D341Med (cell line): Measurements from ENCODE around the gene MKS1.
A peak's percentile ranks its signal among the peaks of the same experiment; 100 is the strongest.

ENCODE experiments used
- DNase-seq: peaks from one replicate; pipeline ENCODE4 v3.0.0; 2012; ENCODE audit warnings: low spot score

MKS1 gene

DNA sequence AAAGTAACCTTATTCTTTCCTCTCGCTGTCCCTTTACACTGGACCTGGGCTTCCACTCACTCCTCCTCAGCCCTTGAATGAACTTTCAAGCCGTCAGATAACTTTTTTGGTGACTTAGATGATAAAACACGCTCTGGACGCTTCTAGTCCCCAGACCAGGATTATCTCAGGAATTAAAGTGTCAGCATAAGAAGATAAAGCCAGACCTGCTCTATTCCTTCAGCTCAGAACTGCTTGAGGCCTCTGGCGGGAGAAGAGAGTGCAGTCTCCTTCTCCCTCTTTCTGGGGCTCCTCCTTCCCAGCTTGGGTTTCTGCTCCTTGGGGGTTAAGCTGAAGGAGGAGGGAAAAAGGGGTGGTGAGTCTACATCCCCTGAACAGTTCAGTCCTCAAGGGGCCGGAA, 25.9 kb upstream of the MKS1 start:
- no peak for DNase-seq

DNA sequence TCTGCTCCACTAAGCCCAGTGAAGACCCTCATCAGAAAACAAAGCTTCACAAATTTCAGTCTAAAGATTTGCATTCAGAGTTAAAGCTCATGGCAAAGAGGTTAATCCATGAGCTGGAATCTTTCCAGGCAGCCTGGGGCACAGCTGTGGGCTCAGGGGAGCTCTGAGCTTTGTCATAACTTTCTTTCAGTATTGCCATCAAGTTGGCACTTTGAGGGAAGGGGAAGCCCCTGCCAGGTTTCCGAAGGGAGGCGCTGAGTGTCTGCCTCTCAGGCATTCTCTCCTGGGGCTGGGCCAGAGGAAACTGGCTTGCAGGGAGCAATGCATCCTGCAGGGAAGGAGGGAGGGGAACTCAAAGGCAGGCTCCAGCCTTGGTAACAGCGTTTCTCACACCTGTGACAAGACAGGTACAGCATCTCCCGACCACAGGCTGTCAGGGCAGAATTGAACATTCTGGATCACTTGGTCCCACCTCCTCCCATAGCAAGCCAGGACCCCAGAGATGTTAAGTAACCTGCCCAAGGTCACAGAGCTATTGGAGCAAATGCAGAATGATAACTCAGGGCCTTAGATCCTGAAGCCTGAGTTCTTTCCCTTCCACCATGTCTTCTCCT, 23.2 kb upstream of the MKS1 start:
- no peak for DNase-seq

DNA sequence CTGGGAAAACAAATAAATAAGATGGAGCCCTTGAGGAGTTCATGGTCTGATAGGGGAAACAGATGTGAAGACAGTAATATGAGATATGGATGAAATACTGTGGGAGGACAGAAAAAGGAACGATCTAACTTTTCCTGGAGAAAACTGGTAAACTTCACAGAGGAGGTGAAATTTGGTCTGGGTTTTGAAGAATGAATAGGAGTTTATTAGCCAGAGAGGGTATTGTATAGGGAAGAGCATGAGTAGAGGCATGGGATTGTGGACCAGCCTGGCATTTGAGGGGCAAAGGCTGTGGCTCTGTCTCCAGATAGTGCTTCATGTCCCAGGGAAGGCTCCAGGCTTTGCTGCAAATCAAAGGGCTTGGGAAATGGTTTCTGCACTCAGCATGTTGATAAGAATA, 20.9 kb upstream of the MKS1 start:
- DNase-seq: no peak

DNA sequence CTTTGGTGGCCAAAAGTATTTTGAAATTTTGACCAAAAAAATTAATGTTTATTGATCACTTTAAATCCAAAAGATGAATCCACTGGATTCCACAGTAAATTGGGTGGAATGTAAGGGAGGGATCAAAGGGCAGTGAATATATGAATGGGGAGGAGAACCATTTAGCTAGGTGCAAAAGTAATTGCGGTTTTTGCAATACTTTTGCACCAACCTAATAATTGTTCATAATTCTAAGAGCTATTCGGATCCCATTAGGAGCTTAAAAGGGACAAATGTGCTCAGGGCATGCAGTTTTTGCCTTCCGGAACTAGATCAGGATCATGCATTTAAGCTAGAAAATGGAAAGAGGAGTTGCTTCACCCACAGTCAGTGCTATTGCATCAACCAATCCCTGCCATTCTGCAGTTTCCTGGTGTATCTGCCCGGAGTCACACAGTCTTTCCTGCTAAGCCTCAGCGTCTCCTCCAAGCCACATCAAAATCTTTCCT, 19.1 kb upstream of the MKS1 start, which contains the start of gene LPO:
Gene LPO, plus strand, starts transcription at position 438 of the 488 bp plus-strand sequence. CDS start 4,396 bp downstream, outside the sequence.
- DNase-seq: no peak

DNA sequence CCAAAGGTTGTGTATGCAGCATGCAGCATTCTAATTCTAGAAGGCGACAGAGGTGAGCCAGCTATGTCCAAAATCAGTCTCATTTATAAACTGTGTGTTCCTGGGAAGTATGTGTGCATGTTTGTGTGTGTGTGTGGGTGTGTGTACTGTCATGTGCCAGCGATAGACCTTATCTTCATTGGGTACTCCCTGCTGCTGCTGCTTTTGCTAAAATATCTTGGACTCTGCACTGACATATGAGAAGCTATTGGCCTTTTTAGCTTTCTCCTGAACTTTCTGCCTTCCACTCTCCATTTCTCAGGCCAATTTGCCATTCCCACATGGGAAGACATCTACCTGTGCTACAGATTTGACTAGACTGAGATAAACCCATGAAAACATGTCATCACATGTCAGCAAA, 17.3 kb upstream of the MKS1 start:
- DNase-seq: no peak

DNA sequence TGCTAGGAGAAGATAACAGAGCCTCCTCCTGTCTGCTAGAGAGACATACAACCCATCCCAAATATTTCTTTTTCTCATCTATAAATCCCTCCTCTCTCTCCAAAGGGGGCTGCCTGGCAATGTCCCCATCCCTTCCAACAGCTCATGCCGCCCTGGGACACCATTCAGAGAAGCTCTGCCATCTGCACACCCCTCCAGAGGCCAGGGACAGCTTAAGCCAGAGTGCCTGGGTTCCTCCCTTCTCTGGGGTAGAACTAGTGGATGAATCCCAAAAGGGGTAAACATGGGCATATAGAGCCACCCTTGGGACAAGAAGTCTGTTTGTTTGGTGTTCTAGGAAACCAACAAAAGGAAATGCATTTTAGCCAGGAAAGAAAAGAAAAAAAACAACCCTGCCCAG, 16.8 kb upstream of the MKS1 start:
- DNase-seq: peak; percentile 20

DNA sequence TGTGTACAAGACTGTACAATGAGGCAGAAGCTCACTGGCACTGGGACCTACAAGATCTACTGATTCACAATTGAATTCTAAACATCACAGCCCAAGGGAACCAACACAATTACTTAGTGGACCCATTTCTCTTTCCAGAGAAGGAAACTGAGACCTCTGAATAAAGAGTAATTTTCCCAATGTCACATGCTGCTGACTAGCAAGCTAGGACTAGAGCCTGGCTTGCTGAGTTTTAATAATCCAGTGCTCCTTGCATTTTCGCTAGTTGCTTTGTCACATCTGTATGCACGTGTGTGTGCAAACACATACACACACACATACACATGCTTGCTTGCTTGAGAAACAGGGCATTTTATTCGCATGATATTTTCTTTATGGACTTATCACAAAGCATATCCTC, 15.5 kb upstream of the MKS1 start:
- DNase-seq: no peak

DNA sequence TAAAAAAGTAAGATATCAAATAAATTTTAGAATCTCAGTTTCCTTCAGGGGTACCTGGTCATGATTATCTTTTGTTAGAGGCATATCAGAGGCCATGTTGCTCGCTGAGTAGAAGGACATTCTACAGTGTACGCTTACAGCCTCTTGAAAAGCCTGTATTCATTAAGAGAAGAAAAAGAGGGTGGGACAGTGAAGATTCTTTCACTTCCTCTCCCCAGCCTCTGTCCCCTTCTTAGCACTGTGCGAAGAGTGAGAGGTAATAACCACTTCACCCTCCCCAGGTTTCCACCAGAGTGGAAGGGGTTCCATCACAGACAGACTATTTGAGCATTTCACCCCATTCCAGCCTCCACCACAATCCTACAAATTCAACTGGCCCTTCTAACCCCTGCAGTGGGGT, 14.5 kb upstream of the MKS1 start:
- peak; percentile 17 for DNase-seq

DNA sequence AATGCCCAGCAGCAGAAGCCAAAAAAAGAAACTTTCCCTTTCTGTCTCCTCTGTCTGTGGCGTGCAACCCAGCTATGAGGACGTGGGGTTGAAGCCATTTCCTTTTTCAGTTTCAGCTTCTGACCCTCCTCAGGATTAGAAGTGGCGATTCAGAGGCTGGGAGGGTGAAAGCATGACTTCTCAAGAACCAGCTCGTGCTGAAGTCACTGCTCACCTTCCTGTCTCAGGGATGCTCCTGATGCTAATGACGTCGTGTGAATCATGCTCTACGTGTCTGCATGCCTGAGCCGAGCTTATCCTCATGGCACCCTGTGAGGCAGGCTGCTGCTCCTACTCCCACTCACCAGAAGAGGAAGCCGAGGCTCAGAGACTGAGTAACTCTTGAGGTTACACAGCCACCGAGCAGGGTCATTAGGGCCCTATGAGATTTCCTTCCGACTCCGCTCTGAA, 13.7 kb upstream of the MKS1 start:
- no peak for DNase-seq

DNA sequence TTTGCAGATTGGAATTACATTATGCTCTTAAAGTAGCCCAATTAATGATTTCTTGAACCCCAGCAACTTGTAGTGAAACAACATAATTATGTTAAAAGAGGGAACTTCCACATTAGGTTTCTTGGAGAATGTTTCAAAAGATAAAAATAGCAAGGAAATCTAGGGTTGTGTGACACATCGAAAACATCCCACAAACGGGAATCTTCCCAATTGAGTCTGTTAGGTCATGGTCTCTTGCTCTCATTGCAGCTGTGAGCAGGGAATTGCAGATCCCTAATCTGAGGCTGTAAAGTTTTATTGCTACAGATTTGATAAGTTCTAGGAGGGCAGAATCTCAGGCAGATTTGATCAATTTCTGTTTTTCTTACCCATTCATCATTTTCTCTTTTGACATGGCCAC, 12.6 kb upstream of the MKS1 start:
- no peak for DNase-seq

DNA sequence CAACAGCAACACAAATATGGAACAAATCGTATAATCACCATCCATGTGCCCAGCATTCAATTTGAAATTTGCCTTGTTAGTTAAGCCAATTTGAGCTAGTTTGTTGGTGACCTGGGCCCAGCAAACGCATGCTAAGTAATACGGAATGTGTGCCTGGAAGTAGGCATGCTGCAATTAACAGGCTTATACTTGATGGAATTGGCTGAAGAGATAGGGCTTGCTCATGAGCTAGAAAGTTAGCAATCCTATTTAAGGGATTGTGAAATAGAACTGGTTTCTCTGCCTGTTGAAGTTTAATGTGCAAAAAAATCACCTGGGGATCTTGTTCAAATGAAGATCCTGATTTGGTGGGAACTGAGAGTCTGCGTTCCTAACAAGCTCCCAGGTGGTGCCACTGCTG, 10.8 kb upstream of the MKS1 start:
- DNase-seq: no peak

DNA sequence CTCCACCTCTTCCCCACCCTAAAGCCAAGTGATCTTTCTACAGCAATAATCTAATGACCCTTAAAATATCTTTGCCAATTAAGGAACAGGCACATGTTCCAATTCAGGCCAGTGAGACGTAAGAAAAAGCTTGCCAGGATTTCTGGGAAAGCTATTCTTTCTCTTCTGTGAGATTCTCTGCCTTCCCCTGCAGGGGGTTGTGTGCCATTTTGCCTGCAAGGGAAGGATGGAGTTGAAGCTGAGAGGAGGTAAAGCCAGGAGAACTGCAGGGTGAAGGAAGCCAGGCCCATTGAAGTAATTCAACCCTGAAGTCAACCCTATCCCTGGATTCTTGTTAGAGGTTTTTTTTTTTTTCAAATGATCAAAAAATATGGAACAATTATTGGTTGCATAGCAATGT, 10.3 kb upstream of the MKS1 start:
- no peak for DNase-seq

DNA sequence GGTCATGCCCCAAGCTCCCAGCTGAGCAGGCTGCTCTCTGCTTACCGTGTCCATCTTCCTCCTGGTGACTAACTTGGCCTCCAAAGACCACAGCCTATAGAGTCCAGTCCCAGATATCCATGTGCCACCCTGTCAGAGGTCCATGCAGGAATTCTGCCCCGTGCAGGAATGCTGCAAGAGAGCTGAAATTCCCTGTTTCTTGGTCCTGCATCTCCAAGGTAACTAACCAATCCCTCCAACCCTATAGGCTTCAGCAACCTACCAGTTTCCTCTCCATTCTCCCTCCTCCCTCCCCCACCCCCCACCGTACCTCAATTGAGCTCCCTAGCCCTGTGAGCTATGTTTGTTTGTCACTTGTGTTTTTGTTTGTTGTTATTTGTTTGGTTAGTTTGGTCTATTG, 9.6 kb upstream of the MKS1 start:
- no peak for DNase-seq

DNA sequence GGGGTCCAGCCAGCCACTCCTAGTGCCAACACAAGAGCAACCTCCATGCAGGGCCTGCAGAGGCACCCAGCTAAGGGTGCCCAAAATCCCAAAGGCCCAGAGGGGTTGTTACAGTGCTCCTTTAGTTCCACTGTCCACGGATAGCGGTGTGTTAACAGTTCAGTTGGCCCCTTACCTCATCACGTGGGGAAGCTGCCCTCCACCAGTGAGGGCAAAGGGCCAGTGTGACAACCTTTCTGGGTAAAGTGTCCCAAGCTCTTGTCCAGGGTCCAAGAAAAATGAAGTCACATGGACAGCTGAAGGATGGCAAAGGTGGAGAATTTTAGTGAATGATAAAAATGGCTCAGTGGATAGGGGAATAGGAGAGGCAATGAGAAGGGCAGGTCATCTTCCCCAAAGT, 8.7 kb upstream of the MKS1 start:
- no peak for DNase-seq

DNA sequence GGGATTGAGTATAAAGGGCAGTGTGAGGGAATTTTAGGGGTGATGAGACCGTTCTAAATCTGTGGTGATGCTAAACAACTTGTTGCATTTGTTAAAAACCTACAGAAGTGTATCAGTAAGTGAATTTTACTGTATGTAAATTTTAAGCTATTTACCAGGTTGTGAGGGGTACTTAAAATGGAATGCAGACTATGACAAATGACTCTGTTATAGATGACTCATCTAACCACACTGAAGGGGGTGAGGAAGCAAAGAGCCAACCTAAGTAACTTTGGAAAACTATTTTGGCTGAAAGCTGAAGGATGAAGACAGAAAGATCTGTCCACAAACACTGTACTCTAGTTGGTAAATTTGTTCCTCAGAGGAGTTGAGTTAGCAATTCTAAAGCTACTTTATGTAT, 5.3 kb upstream of the MKS1 start:
- no peak for DNase-seq

DNA sequence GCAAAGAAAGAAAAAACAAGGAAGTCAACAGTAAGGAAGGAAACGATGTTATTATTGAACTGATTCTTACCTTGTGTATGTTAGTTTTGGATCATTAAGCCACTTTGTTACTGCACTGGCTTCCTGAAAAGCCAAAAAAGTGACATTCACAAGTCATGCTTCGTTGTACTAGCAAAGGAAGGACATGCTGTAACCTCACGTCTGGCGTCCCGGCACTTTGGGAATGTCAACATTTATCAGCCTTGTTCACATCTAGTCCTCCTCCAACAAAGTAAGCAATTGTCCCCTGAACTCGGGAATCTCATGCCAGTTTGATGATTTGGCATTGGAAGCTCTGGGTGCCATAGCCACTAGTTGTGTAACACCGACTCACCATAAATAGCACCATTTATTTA, 731 bp upstream of the MKS1 start:
- no peak for DNase-seq

DNA sequence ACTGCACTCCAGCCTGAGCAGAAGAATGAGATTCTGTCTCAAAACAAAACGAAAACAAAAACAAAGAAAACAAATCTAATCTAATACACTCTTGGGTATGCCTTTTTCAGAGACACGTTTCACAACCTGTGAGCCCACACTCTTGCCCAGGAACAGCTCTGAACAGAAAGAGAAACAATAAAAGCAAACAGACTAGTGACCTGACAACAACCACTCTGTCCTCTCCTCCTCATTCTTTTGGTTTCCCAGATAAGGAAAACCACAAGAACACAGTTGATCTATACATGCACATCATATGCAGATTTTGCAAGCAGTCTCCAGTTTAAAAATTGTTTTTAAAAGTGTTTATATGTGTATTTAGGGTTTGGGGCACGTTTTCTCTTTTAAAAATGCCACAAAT, 1.3 kb downstream of the MKS1 start:
- DNase-seq: no peak

DNA sequence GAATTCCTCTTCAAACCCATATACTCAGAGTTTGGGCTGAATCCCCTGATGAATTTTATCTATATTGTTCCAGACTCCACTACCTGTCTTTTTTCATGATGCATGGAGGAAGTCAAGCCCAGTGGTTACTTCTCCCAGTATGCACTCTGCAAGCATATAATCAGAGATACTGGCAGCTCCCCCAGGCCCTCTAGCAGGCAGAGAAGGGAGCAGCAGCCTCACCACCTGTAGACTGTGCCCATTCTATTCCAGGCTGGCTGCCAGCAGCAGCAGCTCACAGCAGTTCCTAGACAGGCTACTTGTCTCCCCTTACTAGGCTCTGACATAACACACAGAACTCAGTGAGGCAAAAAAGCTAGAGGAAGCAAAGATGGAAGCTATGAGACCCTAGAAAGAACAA, 3.4 kb downstream of the MKS1 start:
- DNase-seq: no peak

DNA sequence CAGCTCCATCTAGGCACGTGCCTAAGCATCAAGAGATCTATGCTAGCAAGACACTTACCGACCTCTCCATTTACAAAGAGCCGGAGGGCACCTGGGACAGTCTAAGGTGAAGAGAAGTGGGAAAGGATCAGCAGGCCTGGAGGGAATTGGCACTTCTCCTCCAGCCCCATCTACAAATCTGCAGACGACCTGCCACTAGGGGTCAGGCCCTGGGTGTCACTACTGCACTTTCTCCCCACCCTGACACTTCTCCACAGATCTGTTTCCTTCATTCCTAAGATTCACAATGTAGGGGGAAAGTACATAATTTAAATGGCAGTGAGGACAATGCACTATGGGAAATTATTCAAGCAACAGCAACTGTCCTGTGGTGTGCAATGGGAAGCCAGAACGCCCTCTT, 8.1 kb downstream of the MKS1 start:
- DNase-seq: peak; percentile 39

DNA sequence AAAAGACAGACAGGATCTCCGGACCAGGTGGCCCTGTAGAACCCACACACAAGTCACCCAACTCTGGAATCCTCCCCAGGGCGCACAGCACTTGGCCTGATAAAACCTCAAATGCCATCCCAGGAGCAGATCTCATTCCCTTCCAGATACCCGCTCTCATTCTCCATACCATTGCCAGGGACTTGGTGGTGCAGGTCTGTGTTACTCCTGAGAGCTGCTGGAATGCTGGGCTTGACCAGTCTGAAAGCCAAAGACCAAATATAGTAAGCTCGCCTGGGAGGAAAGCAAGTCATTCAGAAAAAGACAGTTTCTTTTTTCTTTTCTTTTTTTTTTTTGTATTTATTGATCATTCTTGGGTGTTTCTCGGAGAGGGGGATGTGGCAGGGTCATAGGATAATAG, 10.7 kb downstream of the MKS1 start:
- peak; percentile 16 for DNase-seq

DNA sequence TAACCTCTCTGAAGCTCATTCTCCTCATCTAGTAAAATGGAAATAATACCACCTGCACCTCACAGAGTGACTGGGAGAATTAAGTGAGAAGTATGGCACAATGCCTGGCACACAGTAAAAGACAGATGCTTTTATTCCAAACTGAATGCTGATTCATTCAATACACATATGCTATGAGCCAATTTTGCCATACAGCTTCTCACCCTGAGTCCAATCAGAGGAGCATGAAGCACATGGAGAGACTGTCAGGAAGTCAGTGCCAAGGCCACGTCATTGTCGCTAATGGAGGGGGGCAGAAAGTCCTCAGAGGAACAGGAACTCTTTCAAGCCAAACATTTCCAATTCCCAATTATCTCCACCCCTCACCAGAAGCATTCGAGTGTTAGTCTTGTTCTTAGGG, 11.6 kb downstream of the MKS1 start:
- no peak for DNase-seq

DNA sequence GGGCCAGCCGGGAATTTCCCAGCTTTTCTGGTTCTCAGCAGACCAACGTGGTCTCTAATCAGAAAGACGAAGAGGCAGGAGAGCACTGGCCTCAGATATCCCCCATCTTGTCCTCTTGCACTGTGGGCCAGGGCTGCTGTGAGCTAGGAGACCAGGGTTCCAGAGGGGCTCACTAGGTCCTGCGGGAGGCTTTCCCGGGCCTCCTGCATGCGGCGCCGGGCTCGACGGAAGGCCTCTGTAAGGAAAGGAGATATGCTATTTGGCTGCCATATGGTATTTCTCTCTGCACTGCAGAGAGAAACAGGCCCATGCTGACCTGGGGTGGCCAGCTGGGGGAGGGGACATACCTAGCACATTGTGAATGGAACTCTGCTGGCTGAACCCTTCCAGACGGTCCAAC, 13.1 kb downstream of the MKS1 start:
- DNase-seq: no peak

DNA sequence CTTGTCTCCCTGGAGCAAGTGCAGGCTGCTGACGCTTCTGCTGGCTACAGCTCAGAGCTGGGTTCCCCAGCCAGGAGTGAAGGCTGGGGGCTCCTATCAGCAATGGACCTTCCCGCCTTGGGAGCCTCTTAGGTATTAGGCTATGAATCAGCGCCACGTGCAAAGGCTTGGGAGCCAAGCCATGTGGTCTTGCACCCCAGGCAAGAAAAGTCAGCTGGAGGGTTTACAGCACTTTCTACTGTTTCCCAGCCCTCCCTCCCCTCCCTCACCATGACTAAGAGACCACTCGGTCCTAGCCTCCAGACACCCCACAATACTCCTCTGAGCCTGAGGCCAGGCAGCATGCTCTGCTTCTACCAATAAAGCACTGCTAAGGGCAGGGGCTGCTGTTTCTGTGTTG, 14.3 kb downstream of the MKS1 start:
- DNase-seq: no peak

DNA sequence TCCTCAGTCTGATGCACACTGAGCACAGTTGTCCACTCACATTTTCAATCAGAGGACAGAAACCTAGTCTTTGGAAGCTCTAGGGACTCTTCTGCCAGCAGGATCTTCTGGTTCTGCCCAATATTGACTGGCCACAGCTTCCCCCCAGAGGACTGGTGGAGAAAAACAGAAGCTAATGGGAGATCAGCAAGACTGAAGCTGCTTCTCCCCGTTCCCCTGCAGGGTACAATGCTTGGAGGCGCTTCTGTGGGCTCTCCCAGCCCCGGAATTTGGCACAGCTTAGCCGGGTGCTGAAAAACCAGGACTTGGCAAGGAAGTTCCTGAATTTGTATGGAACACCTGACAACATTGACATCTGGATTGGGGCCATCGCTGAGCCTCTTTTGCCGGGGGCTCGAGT, 16.2 kb downstream of the MKS1 start:
- no peak for DNase-seq
